ENCODE measurements around the gene MRPL1.

The MRPL1 gene

DNA sequence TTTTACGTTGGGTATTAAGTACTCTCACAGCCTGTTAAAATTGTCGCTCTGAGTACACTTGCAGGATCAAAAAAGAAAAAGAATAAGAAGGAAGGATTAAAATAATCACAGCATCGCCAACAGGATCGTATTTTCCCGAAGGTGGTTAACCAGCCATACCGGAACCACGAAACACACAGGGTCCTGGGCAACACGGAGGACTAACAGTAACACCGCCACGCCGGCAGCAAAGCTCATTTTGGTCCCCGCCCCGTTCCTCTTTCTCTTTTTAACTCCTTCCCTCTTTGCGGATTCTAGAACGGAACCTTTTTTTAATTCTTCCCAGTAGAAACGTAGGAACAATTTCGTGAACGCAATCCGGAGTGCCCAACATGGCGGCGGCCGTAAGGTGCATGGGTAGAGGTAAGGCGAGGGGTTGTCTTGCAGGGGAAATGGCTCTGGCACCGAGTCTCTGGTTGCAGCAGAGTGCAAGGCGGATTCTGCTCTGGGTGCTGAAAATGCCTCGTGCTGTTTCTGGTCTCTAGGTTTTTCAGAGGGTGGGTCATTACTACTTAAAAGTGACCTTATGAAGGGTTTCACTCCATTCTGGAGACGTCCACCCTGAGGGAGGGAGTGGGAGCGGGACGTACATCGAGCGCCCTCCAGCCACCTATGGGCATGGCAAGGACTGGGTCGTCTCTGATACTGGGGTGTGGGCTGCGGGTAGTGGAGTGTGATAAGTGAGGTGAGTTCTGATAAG, at the start of gene MRPL1:
Gene MRPL1, plus strand, starts transcription at position 353 of the 739 bp plus-strand sequence. Its CDS starts 19 bp downstream, at position 372.
- DNase-seq (ENCODE audit: low read depth): peak; percentile 95

- DNase-seq (ENCODE audit: low read depth): no peak
Observed at GRCh38 chr4:77815636-77816035, 47.0 kb upstream of the MRPL1 start.

DNA sequence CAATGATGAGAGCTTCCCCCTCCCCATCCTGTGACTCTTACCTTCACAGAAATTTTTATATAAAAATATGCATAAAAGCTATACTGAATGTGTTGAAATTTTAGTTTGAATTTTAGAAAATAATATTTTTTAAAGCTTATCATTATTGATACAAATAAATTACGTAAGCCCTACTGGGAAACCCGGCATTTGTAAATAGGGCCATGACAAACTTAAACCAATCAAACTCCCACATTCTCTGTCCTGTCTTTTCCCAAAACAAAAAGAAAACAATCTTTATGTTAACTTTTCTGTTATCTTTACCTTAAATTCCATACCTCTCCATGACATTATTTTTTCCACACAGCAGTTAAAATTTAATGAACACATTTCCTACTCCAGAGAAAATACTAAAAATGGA, 46.1 kb upstream of the MRPL1 start:
- no peak for DNase-seq (ENCODE audit: low read depth)

DNA sequence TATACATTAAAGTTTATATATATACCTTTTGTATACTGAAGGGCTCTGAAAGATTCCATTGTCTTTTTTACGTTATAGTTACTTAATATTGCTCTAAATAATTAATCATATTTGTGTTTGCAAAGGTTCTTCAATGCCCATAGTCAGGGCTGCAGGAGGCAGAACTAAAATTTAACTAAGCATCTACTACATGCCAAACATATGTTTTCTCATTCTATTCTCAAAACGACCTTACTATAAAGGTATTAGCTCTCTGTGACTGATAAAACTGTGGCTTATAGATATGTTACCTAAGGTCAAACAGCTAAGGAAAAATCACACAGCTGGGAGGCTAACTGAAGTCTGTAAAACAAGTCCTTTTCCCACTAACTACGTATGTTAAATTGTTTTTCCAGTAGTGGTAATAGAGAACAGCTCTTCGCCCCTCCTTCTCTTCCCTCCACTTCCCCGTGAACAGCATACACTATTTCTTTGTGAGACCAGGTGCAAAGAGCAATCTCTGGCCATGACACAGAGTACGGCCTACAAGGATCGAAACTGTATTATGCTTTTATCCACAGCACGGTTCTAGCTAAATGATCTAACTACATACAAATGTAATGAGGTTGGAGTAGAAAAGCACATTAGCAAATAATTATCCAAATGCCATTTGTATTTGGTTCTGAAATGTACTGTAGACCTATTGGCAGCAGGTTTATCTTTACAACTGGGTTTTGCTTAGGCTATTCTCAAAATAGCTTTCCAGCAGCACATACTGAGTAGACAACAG, 45.1 kb upstream of the MRPL1 start:
- DNase-seq (ENCODE audit: low read depth): no peak

GRCh38 chr4:77818073-77818601, 44.5 kb upstream of the MRPL1 start:
- DNase-seq (ENCODE audit: low read depth): peak; percentile 79

DNA sequence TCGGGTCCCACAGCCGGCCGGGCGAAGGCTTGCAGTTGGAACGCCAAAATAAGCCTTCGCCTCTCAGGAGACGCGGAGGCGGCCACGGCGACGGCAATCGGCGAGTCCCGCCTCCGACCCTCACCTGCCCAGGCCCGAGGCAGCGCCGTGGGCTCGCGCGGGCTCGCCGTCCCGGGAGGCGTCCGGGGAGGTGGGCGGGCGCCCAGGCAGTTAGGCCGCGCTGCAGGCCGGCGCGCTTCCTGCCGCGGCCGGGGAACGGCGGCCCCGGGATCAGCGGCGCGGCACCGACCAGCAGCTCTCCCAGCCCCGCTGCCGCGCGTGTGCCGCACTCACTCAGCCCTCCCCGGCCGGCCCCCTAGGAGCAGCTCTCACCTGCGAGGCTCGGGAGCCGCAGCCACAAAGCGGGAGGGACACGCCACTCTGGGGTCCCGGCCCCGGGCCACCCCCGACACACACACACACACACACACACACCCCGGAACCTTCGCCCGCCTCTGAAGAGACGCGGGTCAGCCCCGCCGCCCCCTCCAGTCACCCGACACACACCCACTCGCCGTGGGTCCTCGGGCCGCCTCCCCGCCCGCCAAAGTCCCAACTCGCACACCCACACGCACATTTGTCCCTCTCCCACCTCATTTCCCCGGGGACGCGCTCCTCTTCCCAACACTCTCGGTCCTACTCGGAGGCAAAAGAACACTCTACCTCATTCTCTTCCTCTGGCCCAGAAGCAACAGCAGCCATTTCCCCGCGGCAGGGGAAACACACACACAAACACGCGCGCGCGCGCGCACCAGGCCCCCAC, 43.8 kb upstream of the MRPL1 start, which contains the start of gene CNOT6L:
Gene CNOT6L, minus strand, starts transcription at position 767 of the 802 bp plus-strand sequence. Its CDS starts 60 bp downstream, at position 707.
- peak; percentile 75 for DNase-seq (ENCODE audit: low read depth)

GRCh38 chr4:77819404-77819842, 43.2 kb upstream of the MRPL1 start:
- DNase-seq (ENCODE audit: low read depth): no peak

DNA sequence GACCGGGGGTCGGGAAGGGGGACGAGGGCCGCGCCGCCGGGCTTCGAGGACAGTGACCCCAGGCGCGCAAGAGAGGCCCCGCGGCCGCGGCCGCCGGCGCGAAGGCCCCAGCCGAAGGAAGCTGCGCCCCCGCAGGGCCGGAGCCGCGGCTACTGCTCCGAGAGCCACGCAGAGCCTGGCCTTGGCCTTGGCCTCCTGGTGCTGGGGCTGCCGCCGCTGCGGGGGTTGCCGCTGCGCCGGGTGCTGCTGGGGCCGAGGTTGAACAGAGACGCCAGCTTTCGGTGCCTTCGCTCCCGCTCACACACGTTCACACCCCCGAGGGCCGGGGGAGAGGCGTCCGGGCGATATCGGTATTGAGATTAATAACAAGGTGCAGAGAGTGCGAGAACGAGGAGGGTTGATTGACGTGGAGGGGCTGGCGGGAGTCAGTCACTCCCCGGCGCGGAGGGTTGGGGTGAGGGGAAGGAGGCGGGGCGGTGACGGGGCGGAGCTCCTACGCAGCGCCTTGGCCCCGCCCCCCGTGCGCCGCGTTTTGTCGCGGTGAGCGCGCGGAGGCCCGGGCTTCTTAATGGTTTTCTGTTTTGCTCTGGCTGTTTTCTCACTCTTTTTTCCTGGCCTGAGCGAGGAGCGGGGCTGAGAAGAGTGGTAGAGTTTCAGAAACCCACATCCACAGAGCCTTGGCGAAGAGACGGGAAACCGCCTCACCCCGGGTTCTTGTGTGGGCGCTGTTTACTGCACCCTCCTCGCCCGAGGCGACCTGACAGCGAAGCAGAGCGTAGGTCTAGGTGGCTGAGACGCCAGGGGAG, 42.6 kb upstream of the MRPL1 start:
- peak; percentile 82 for DNase-seq (ENCODE audit: low read depth)

- peak; percentile 19 for DNase-seq (ENCODE audit: low read depth)
Observed at GRCh38 chr4:77820649-77821561, 41.7 kb upstream of the MRPL1 start.

GRCh38 chr4:77821775-77822174, 40.9 kb upstream of the MRPL1 start:
- no peak for DNase-seq (ENCODE audit: low read depth)

DNA sequence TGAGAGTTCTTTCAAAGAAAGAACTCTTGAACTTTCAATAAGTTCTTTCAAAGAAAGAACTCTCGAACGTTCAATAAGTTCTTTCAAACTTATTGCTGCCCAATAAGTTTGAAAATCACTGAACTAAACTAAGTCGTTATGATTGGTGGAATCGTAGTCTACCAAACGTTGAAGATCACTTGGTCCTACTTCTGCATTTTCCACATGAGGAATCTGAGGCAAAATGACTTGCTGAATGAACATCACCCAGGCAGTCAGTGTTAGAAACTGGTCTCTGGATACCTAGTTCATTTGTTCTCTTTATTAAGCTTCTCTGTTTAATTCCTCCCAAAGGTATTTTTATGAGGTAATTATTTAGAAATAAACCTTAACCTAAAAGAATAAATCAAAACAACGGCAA, 36.4 kb upstream of the MRPL1 start:
- DNase-seq (ENCODE audit: low read depth): no peak

DNA sequence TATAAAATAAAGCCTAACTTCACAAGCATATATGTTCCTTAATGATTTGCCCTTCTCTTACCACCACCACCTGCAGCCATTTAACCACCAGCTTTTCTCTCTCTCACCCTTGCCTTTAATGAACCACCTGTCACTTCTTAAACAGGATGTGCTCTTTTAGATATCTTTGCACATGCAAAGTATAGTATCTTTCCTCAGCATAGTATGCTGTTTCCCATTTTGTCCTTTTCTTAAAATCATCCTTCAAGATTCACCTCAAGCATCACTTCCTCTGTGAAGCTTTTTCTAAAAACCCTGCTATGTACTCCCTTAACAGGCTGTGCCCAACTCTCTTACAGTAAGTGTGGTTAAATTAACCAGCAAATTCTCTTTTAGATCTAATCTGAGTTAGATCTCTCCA, 35.3 kb upstream of the MRPL1 start:
- DNase-seq (ENCODE audit: low read depth): no peak

- no peak for DNase-seq (ENCODE audit: low read depth)
Observed at GRCh38 chr4:77833126-77833724, 29.4 kb upstream of the MRPL1 start.

- DNase-seq (ENCODE audit: low read depth): no peak
Observed at GRCh38 chr4:77834403-77834802, 28.2 kb upstream of the MRPL1 start.

GRCh38 chr4:77843628-77844027, 19.0 kb upstream of the MRPL1 start:
- no peak for DNase-seq (ENCODE audit: low read depth)

DNA sequence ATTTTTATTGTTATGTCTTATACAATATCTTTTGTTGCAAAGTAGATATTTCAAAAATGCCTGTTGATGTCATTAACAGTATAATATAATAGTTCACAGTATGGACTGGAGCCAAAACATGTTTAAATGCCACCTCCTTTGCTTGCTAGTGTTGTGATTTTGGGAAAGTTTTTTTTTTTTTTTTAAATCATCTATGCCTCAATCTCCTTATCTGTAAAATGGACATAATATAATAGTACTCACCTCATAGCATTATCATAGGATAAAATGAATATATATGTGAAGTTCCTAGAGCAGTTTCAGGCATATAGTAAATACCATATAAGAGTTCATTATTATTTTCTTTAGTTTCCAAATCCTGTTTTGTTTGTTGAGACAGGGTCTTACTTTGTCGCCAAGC, 18.3 kb upstream of the MRPL1 start:
- no peak for DNase-seq (ENCODE audit: low read depth)

- DNase-seq (ENCODE audit: low read depth): no peak
Observed at GRCh38 chr4:77845400-77845799, 17.2 kb upstream of the MRPL1 start.

DNA sequence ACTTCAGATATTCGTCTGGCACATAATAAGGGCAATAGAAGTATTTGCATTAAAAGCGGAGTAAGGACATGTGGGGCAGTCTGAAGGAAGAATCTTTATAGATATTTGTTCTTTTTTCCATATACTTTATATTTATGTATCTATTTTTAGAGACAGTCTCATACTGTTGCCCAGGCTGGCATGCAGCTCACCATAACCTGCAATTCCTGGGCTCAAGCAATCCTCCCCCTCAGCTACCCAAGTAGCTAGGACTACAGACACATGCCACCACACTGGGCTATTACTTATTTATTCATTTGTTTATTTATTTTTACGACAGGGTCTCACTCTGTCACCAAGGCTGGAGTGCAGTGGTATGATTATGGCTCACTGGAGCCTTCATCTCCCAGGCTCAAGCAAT, 16.7 kb upstream of the MRPL1 start:
- no peak for DNase-seq (ENCODE audit: low read depth)

GRCh38 chr4:77848508-77848907, 14.1 kb upstream of the MRPL1 start:
- DNase-seq (ENCODE audit: low read depth): no peak
